Occipital lobe (tissue), 2 donors: ENCODE results near the gene VPS50. TPM values are rescaled to one million over a fixed set of nuclear protein-coding genes. Genes with fewer than 3 reads are reported as not detected.

Experiments used
- DNase-seq: peaks from one replicate; lab custom pipeline; 2025; lab: John Stamatoyannopoulos, UW
- total RNA-seq: library from RNA; depleted of rRNA; stranded (reverse); fragments of >200 nt; gene quantifications from one replicate; pipeline ENCODE4 v1.2.3, GENCODE V29; 2014

VPS50 gene
- total RNA-seq, 1 donor from 2014 or later: 134 TPM

GRCh38 chr7:93407239-93407638 lies 175.1 kb downstream of the VPS50 start:
- no peak for DNase-seq

- DNase-seq: no peak
These were observed 177.2 kb downstream of the VPS50 start for GRCh38 chr7:93409324-93409723.

Other genes with a start within 250 kb of the VPS50 start
- gene SAMD9, start 114.4 kb upstream of the VPS50 start, total RNA-seq: 3.3 TPM
- 3.7 TPM for gene SAMD9L, start 84.0 kb upstream of the VPS50 start, total RNA-seq
- gene HEPACAM2, start 5.9 kb upstream of the VPS50 start, total RNA-seq: not detected